Effector CD4-positive, alpha-beta T cell (primary cell): ENCODE results near the gene NNAT.
"Not testable (repeated sequence)": the region's sequence is repeated elsewhere in the genome, so short reads cannot be mapped to it uniquely, and the experiment has no call there.

Experiments
- DNase-seq: peaks from one replicate; pipeline ENCODE4 v3.0.0-alpha.2; 2020

NNAT gene

DNA sequence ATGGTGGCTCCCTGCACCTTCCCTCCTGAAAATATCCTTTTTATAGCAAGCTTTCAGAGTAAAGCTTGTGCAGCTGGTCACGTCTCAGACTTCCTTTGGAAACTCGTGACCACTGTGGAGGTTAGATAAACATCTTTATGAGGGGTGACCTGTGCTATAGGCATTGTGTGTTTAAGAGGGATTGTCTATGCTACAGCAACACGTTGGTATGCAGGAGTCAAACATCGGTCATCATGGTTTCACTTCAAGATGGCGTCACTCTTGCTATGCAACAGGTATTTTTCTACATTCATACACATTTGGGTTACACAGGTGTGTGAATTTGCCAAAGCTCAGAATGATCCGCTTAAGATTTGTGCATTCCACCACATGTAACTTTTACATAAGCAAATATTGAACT is 21.2 kb downstream of the NNAT start:
- DNase-seq = no peak

DNA sequence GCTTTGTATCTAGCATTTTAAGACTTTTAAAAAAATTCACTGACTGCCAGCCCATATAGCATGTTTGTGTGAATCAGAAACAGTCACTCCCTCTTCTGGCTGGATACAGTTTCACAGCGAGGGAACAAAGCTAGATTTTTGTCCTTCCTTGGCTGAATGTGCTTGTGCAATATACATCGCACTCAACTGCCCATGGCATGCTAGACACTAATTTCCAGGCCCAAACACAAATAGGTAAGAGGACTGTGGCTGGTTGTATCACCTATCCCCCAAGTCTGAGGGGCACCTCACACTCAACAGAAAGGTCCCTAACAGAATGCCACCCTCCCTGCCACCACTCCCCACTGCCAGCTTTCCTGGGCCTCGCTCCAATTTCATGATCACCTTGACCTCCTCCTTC is 22.8 kb downstream of the NNAT start:
- DNase-seq = no peak

DNA sequence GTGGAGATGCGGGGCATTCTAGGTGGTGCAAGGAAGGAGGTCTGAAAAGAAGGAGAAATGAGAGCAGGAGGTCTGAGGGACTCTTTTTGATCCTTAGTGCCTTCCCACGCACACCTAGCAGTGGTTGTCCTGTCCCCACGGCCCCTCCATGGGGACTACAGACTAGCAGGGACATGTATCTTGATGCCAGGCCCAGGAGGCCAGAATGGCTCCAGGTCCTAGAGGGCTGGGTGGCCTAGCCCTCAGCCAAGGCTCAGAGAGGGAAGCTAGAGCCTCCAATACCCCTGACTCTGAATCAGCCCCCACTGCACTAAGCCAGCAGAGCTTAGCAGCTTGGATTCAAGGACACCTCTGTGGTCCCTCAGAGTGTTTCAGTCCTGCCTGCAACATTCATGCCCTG is 23.3 kb downstream of the NNAT start:
- DNase-seq = no peak

DNA sequence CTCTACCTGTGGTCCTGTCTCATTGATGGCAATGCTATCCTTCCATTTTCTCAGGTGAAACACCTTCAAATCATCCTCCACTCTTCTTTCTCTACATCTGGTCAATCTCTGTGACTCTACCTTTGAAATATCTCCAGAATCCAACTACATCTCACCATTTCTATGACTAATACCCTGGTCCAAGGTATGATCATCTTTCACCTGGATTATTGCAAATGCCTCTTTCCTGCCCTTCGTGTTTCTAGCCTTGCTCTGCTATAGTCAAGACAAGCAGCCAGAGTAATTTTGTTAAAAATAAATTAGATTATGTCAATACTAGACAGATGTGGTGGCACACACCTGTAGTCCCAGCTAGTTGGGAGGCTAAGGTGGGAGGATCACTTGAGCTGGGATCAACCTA is 24.5 kb downstream of the NNAT start:
- no peak for DNase-seq

GRCh38 chr20:37547912-37548311 is 26.9 kb downstream of the NNAT start:
- DNase-seq = no peak

GRCh38 chr20:37550101-37550920 is 29.3 kb downstream of the NNAT start:
- DNase-seq = not testable (repeated sequence)

DNA sequence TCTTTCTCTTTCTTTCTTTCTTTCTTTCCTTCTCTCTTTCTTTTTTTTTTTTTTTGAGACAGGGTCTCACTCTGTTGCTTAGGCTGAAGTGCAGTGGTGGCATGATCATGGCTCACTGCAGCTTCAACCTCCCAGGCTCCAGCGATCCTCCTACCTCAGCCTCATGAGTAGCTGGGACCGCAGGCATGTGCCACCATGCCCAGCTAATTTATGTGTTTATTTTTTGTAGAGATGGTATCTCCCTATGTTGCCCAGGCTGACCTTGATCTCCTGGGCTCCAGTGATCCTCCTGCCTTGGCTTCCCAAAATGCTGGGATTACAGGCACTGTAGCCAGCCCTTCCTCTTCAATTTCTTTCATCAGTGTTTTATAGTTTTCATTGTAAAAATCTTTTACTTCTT is 30.6 kb downstream of the NNAT start:
- not testable (repeated sequence) for DNase-seq

GRCh38 chr20:37552415-37552814 is 31.4 kb downstream of the NNAT start:
- no peak for DNase-seq

DNA sequence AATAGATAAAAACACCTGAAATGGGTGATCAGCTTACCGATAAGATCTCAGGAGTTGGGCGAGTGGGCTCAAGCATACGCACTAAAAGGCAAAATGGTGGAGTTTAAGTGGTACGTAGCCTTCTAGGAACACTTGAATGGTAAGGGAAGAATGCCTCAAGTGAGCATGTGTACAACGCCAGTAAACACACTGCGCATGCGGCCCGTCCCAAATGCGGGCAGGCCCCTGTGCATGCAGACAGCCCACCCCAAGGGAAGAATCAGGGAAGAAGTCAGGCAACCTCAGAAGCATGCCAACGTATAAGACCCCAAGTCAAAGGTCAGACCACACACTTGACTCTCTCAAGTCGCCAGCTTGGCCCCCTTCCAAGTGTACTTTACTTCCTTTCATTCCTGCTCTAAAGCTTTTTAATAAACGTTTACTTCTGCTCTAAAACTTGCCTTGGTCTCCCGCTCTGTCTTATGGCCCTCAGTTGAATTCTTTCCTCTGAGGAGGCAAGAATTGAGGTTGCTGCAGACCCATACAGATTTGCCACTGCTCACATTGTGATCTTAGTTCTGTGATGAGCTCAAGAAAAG is 33.8 kb downstream of the NNAT start:
- DNase-seq = not testable (repeated sequence)

DNA sequence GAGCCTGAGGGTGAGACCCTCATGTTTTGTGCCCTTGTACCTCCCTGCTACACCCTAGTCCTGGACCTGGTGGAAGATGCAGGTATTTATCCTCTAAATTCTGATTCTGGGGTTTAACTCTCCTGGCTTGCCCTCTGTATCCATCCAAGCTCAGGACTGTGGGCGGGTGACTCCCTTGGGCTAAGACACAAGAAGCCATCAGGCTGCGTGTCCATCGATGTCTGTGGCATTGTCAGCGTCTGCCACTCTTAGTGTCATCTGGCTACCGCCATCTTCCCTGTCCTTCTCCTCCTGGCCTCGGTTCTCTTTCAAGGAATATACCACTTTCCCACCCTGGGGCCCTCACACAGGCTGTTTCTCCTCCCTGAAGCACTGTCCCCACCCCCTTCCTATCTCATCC is 35.5 kb downstream of the NNAT start:
- DNase-seq = no peak

DNA sequence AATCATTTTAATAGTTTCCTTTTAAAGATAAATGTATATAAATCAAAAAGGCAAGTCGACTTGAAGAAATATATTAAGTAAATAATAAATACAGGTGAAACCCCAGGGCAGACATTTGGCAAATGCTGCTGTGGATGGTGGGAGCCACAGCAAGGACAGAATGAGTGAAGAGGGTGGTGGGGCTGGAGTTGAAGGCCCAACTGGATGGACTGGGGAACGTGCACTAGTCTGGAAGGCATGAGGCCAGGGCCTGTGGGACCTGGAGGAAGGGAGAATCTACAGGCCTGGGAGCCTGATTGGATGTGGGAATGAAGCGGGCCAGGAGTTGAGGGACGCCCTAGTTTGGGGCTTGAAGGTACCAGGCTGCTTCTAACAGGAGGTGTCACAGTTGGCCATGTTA is 37.3 kb downstream of the NNAT start:
- no peak for DNase-seq

DNA sequence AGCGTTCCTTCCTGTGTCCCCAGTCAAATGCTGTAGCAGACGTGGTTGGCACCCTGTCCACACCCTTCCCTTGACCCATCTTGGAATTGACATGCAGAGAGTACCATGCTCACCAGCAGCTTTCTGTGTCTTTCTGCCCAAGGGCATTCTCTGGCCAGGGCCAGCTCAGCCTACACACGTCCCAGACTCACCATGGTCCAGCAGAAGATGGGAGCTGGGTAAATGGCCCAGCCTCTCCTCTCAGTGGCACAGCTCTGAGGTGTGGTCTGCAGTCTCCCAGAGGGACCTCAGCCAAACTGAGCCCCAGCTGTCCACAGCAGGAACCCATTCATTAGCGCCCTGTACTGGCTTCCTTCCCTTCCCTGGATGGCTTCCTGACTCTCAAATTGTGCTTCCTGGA is 37.7 kb downstream of the NNAT start:
- no peak for DNase-seq

DNA sequence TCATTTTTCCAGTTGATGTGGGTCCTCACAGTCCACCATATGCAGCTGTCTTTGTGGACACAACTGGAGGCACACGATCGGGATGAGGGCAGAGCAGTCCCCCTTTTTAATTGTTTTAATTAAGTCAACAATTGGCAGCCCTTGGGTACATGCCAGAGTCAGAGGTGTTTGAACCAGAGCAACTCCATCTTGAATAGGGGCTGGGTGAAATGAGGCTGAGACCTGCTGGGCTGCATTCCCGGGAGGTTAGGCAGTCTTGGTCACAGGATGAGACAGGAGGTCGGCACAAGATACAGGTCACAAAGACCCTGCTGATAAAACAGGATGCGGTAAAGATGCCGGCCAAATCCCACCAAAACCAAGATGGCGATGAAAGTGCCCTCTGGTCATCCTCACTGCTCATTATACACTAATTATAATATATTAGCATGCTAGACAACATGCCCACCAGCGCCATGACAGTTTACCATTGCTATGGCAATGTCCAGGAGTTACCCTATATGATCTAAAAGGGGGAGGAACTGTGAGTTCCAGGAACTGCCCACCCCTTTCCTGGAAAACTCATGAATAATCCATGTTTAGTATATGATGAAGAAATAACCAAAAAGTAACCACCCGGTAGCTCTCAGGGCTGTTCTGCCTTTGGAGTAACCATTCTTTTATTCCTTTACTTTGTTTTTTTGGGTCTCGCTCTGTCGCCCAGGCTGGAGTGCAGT is 38.4 kb downstream of the NNAT start:
- DNase-seq = no peak

DNA sequence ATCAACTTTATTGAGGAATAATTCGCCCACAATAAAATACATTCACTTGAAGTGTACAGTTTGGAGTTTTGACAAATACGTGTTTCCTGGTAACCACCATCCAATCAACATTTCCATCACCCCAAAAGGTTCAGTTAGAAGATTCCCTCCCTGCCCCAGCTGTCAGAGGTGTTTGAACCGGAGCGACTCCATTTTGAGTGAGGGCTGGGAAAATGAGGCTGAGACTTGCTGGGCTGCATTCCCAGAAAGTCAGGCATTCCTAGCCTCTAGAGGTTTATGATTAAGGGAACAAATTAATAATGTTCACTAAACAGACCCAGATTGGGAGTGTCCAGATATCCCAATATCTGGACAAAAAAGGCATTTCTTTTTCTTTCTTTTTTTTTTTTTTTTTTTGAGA is 39.6 kb downstream of the NNAT start:
- DNase-seq = no peak

- no peak for DNase-seq
Observed at GRCh38 chr20:37562695-37563480, 41.8 kb downstream of the NNAT start.

- DNase-seq = no peak
Observed at GRCh38 chr20:37564016-37564387, 43.0 kb downstream of the NNAT start.

- DNase-seq = peak; percentile 4
Observed at GRCh38 chr20:37564388-37565133, 43.5 kb downstream of the NNAT start.

DNA sequence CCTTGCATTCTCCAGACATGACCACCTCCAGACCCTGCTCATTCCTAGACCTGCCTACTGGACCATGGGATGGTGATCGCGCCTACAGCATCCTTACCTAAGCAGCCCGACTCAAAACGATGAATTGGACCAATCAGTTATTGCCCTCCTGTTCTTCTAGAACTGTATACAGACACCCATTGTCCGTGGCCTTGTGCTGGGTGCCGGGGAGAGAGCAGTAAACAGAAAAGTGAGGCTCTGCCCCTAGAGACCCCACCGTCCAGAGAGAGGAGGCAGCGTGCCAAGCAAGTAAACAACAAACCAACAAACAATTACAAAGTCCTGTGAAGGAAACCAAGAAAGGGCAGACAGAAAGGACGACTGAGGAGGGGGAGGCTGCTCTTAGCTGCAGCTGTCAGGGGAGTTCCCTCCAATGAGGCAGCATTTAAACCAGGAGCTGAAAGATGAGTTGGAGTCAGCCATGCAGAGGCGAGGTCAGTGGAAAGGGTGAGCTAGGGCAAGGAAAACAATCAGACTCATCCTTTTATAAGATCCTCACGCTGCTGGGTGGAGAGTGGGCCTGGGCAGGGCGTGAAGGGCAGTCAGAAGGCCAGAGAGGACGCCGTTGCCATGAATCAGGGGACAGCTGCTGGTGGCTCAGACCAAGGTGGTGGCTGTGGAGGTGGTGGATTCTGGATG is 44.2 kb downstream of the NNAT start:
- no peak for DNase-seq

GRCh38 chr20:37566590-37567330 is 45.7 kb downstream of the NNAT start:
- DNase-seq = no peak

DNA sequence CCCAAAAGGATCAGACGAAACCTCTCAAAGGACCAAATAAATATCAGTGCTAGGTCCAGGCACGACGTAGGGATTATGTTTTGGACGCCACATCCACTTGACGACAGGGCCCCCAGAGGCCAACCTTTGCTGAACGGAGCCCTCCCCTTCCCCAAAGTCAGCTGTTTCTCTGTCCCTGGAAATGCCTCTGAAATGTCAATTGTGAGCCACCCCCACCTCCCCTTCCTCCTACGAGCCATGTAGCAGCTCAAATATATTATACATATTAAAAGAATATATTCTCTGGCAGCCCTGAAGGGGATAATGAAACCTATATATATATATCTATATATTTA is 46.2 kb downstream of the NNAT start:
- DNase-seq = no peak
